AG09309 (cell line): ENCODE measurements around the gene STAMBP.

Experiments used
- DNase-seq: peaks from one replicate; pipeline ENCODE4 v3.0.0-alpha.2; 2010; ENCODE audit warnings: low read depth
- H3K4me3 ChIP-seq: 2 replicates; pipeline ENCODE4 v1.5.1; 2011; ENCODE audit warnings: mild to moderate bottlenecking, low read depth, low read length, moderate library complexity; ENCODE audit not compliant: control insufficient read depth
- CTCF ChIP-seq: IDR thresholded peaks from 2 replicates; pipeline ENCODE4 v1.5.1; 2011; ENCODE audit warnings: mild to moderate bottlenecking, low read depth, low read length, inconsistent platforms; ENCODE audit not compliant: insufficient read depth, control insufficient read depth; ENCODE audit errors: missing control alignments

STAMBP gene

DNA sequence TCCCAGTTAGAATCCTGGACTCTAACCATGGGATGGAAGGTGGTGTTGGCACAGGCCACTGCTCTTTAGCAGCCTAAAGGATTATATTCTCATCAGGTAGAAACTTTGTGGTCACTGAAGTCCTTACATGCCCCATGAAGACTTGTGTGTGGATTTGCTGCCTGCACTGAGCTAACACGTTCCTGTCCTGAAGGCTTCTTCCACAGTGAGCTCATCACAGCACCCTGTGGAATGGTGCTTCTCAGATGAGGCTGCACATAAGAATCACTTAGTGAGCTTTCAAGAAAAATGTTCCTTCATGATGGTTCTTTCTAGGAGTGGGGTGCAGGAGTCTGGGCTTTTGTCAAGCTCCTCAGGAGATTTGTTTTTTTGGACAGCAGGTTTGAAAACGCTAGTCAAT lies 26.8 kb downstream of the STAMBP start:
- TF ChIP-seq CTCF: no peak
- no peak for DNase-seq
- H3K4me3 ChIP-seq: no peak overlapping the region

DNA sequence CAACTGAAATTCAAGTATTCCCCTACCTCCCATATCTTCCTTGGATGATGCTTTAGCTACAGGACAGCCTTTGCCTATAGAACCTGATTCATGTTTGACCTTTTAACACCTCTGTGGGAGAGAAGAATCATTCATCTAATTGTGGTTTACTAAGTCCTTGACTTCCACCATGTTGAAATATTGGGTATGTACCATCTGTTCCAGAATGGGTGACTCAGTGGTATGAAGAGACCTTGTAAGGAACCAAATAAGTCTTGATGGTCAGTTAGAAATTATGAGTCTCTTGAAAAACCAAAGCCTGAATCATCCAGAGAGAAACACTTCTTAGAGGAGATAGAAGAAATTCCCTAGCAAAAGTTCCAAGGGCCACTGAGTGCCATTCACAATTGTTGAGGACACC lies 27.5 kb downstream of the STAMBP start:
- no peak for TF ChIP-seq CTCF
- DNase-seq: peak; percentile 66
- H3K4me3 ChIP-seq: no peak overlapping the region

- no peak overlapping the region for H3K4me3 ChIP-seq
- peak; percentile 41 for DNase-seq
- no peak for TF ChIP-seq CTCF
Observed at GRCh38 chr2:73859721-73860586, 31.2 kb downstream of the STAMBP start.

GRCh38 chr2:73862987-73863386 lies 34.2 kb downstream of the STAMBP start:
- no peak for TF ChIP-seq CTCF
- DNase-seq: no peak
- H3K4me3 ChIP-seq: no peak overlapping the region

DNA sequence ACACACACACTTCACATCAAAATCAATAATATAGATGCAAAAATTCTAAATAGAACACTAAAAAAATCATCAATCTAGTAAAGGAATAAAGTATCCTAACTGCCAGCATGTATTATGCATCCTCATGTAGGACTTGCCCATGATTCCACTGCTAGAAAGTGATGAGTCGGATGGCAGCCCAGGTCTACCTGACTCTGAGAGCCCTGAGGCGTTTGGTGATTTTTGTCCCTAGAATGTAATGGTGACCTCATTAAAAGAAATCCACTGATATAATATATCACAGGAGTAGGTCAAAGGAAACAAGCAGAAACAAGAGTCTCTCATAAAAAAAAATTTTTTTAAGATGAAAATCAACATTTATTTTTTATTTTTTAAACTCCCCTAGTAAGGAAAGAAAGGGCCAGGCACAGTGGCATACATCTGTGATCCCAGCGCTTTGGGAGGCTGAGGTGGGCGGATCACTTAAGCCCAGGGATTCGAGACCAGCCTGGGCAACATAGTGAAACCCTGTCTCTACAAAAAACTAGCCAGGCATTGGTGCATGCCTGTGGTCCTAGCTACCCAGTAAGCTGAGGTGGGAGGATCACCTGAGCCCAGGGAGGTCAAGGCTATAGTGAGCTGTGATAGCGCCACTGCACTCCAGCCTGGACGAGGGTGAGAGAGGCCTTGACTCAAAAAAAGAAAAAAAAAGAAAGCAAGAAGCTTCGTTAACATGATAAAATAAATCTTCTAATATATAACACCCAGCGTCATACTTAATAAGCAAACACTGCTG lies 39.6 kb downstream of the STAMBP start:
- no peak for DNase-seq
- no peak overlapping the region for H3K4me3 ChIP-seq
- no peak for TF ChIP-seq CTCF

GRCh38 chr2:73870084-73870483 lies 41.3 kb downstream of the STAMBP start:
- H3K4me3 ChIP-seq: no peak overlapping the region
- no peak for TF ChIP-seq CTCF
- peak; percentile 28 for DNase-seq
